ENCODE measurements around the gene MORN1.

MORN1 gene

DNA sequence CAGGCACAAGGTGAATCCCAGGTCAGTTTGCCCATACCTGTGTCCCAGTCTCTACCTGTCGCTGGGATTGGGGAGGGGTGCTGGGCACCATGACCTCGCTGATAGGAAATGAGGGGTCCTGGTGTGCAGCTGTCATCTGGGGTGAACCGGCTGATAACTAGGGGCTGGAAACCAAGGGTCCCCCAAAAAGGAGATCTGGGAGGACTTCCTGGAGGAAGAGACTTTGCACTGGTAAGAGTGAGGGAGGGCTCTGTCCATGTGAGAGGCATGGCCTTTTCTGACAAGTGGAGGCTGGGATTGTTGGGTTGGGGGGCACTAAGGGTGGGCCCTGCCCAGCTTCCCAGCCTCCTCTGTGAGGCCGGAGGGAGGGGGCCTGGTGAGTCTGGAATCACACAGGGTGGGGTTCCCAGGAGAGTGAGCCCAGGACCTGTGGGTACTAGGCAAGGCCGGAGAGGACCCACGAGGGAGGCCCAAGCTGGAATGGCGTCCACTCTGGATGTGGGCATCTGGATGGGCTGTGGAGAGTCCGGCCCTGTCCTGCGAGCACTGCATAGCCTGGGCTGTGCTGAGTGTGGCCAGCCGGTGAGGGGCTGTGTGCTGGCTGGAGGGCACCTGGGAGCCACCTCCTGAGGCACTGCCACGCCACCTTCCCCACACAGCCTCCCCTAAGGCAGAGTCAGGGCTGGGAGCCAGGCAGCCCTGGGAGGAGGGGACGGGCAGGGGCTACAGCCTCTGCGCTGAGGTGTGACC is 25.9 kb upstream of the MORN1 start:
- no peak for TF ChIP-seq JUND (IDR thresholded peaks at IDR 0.05; ENCODE audit: low read depth)
- DNase-seq (ENCODE audit: low read depth in 1 of 2, low spot score in 1 of 2) = no peak
- in situ Hi-C loops (cut with HindIII; ENCODE audit: low pct_unique_long_range_greater_than_20kb, low sequenced_read_pairs) = no loop called here

- TF ChIP-seq JUND (IDR thresholded peaks at IDR 0.05; ENCODE audit: low read depth) = no peak
- in situ Hi-C loops (cut with HindIII; ENCODE audit: low pct_unique_long_range_greater_than_20kb, low sequenced_read_pairs) = no loop called here
- DNase-seq (ENCODE audit: low read depth in 1 of 2, low spot score in 1 of 2) = peak in 1 of 2 experiments; percentile 37
Observed at GRCh38 chr1:2416403-2416802, 25.0 kb upstream of the MORN1 start.

- in situ Hi-C loops (cut with HindIII; ENCODE audit: low pct_unique_long_range_greater_than_20kb, low sequenced_read_pairs) = no loop called here
- TF ChIP-seq JUND (IDR thresholded peaks at IDR 0.05; ENCODE audit: low read depth) = no peak
- DNase-seq (ENCODE audit: low read depth in 1 of 2, low spot score in 1 of 2) = no peak
Observed at GRCh38 chr1:2415801-2416208, 24.5 kb upstream of the MORN1 start.

- in situ Hi-C loops (cut with HindIII; ENCODE audit: low pct_unique_long_range_greater_than_20kb, low sequenced_read_pairs) = no loop called here
- no peak for TF ChIP-seq JUND (IDR thresholded peaks at IDR 0.05; ENCODE audit: low read depth)
- DNase-seq (ENCODE audit: low read depth in 1 of 2, low spot score in 1 of 2) = no peak
Observed at GRCh38 chr1:2415337-2415736, 24.0 kb upstream of the MORN1 start.

GRCh38 chr1:2414297-2414958 is 23.1 kb upstream of the MORN1 start:
- TF ChIP-seq JUND (IDR thresholded peaks at IDR 0.05; ENCODE audit: low read depth) = no peak
- DNase-seq (ENCODE audit: low read depth in 1 of 2, low spot score in 1 of 2) = peak; percentile 48 to 70
- in situ Hi-C loops (cut with HindIII; ENCODE audit: low pct_unique_long_range_greater_than_20kb, low sequenced_read_pairs) = no loop called here

- DNase-seq (ENCODE audit: low read depth in 1 of 2, low spot score in 1 of 2) = no peak
- TF ChIP-seq JUND (IDR thresholded peaks at IDR 0.05; ENCODE audit: low read depth) = no peak
- in situ Hi-C loops (cut with HindIII; ENCODE audit: low pct_unique_long_range_greater_than_20kb, low sequenced_read_pairs) = no loop called here
Observed at GRCh38 chr1:2413495-2414296, 22.3 kb upstream of the MORN1 start.

DNA sequence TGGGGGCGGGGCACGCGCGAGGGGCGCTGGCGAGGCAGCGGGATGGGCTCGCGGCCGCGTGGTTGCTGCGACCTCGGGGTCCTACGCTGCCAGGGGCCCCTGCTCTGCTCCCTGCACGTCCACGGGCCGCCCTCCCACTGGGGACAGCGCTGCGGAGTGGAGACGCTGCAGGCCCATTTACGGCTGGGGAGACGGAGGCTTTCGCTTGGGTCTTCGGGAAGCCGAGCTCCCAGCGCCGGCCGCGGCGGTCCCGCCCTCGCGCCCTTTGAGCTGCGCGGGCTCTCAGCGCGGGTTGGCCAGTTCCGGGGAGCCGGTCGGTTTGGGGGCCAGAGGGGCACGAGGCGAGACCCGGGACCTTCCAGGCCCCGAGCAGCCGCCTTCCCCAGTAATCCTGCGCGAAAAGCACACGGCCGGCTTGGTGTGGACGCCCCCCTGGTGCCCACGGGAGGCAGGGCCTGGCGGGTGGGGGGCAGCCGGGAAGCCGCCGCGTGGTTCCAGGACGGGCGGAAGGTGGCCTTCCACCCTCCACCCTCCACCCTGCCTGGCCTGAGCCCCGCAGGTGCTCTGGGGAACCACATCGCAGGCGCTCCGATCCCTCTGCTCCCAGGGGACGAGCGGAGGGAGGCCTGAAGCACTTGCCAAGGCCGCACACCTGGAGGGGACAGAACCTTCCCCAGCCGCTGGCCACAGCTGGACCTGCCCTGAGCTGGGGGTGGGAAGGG is 21.6 kb upstream of the MORN1 start:
- TF ChIP-seq JUND (IDR thresholded peaks at IDR 0.05; ENCODE audit: low read depth) = no peak
- in situ Hi-C loops (cut with HindIII; ENCODE audit: low pct_unique_long_range_greater_than_20kb, low sequenced_read_pairs) = no loop called here
- peak in 1 of 2 experiments; percentile 57 for DNase-seq (ENCODE audit: low read depth in 1 of 2, low spot score in 1 of 2)

GRCh38 chr1:2412395-2412772 is 21.0 kb upstream of the MORN1 start, which contains the start of gene PEX10:
Gene PEX10, minus strand, starts transcription at chr1:2412564. Its CDS starts 62 bp downstream, at chr1:2412502.
- in situ Hi-C loops (cut with HindIII; ENCODE audit: low pct_unique_long_range_greater_than_20kb, low sequenced_read_pairs) = no loop called here
- peak; percentile 78 to 94 for DNase-seq (ENCODE audit: low read depth in 1 of 2, low spot score in 1 of 2)

GRCh38 chr1:2411801-2412394 is 20.5 kb upstream of the MORN1 start:
- in situ Hi-C loops (cut with HindIII; ENCODE audit: low pct_unique_long_range_greater_than_20kb, low sequenced_read_pairs) = no loop called here
- no peak for TF ChIP-seq JUND (IDR thresholded peaks at IDR 0.05; ENCODE audit: low read depth)
- DNase-seq (ENCODE audit: low read depth in 1 of 2, low spot score in 1 of 2) = no peak

More at GRCh38 chr1:2412395-2412772, 21.0 kb upstream of the MORN1 start, which contains the start of gene PEX10:
- TF ChIP-seq JUND (IDR thresholded peaks at IDR 0.05; ENCODE audit: low read depth) = no peak

DNA sequence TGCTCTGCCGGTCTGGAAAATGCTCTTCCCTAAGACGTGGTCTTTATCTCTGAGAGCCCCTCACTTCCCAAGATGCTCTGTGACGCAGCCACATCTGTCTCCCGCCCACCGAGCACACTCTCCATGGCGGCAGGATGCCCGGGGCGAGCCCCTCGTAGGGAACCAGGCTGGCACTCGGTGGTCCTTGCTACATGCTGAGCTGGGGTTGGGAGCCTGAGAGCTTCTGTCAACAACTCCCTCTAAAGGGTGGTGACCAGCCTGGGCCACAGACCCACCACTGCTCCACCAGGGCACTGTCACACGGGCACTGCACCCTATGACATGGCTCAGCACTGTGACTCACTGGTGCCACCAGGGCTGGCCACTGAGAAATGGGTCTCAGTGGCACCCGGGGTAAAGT is 18.4 kb upstream of the MORN1 start:
- in situ Hi-C loops (cut with HindIII; ENCODE audit: low pct_unique_long_range_greater_than_20kb, low sequenced_read_pairs) = no loop called here
- DNase-seq (ENCODE audit: low read depth in 1 of 2, low spot score in 1 of 2) = no peak
- TF ChIP-seq JUND (IDR thresholded peaks at IDR 0.05; ENCODE audit: low read depth) = no peak

- in situ Hi-C loops (cut with HindIII; ENCODE audit: low pct_unique_long_range_greater_than_20kb, low sequenced_read_pairs) = no loop called here
- DNase-seq (ENCODE audit: low read depth in 1 of 2, low spot score in 1 of 2) = no peak
- TF ChIP-seq JUND (IDR thresholded peaks at IDR 0.05; ENCODE audit: low read depth) = no peak
Observed at GRCh38 chr1:2408859-2409276, 17.5 kb upstream of the MORN1 start.

GRCh38 chr1:2408456-2408855 is 17.1 kb upstream of the MORN1 start:
- no peak for DNase-seq (ENCODE audit: low read depth in 1 of 2, low spot score in 1 of 2)
- no peak for TF ChIP-seq JUND (IDR thresholded peaks at IDR 0.05; ENCODE audit: low read depth)
- in situ Hi-C loops (cut with HindIII; ENCODE audit: low pct_unique_long_range_greater_than_20kb, low sequenced_read_pairs) = no loop called here
